ENCODE measurements around the gene KANK3.
A peak's percentile ranks its signal among the peaks of the same experiment; 100 is the strongest.
"Not testable (repeated sequence)": the region's sequence is repeated elsewhere in the genome, so short reads cannot be mapped to it uniquely, and the experiment has no call there.

The KANK3 gene

GRCh38 chr19:8320564-8321066 lies 22.4 kb downstream of the KANK3 start:
- DNase-seq (ENCODE audit: low read depth in 3 of 3) = no peak

- DNase-seq (ENCODE audit: low read depth in 3 of 3) = no peak
Observed at GRCh38 chr19:8319807-8320520, 23.1 kb downstream of the KANK3 start.

- DNase-seq (ENCODE audit: low read depth in 3 of 3) = not testable (repeated sequence)
Observed at GRCh38 chr19:8318835-8319234, 24.2 kb downstream of the KANK3 start.

DNA sequence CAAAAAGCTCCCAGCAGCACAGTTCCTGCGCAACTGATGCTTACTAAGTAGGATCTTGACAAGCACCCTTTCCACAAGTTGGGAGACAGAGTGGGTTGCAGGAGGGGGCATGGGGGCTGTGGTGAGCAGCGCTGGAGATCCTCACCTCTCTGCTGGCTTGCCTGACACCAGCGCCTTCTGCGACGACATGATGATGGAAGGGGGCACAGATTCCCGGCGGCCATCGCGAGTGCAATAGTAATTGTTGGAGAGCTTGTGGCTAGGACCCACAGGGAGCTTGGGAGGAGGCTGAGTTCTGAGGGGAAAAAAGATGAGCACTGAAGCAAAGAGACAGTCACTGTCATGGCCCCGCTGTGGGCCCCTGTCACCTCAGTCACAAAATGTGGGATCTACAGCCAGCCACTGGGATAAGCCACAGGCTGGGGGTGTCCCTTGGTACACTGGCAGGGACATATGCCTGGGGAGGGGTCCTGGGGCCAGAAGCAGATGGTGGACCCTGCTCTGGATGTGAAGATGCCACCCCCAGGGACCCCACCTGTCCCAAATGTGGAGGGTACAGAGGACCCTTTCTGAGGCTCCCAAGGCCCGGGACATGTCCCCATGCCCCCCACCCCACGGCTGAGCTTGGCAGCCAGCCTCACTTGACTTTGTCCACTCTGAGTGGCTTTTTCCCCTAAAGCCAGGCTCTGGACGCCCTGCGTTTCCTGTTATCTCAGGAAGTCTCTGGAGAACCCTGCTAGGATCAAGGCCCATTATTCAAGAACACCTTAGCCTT lies 26.5 kb downstream of the KANK3 start:
- no peak for DNase-seq (ENCODE audit: low read depth in 3 of 3)

DNA sequence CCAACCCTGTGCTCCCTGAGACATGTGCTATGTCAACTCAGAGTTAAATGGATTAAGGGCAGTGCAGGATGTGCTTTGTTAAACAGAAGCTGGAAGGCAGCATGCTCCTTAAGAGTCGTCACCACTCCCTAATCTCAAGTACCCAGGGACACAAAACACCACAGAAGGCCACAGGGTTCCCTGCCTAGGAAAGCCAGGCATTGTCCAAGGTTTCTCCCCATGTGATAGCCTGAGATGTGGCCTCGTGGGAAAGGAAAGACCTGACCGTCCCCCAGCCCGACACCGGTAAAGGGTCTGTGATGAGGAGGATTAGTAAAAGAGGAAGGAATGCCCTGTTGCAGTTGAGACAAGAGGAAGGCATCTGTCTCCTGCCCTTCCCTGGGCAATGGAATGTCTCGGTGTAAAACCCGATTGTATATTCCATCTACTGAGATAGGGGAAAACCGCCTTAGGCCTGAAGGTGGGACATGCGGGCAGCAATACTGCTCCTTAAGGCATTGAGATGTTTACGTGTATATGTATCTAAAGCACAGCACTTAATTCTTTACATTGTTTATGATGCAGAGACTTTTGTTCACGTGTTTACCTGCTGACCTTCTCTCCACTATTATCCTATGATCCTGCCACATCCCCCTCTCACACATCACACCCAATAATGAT lies 28.0 kb downstream of the KANK3 start:
- not testable (repeated sequence) for DNase-seq (ENCODE audit: low read depth in 3 of 3)

DNA sequence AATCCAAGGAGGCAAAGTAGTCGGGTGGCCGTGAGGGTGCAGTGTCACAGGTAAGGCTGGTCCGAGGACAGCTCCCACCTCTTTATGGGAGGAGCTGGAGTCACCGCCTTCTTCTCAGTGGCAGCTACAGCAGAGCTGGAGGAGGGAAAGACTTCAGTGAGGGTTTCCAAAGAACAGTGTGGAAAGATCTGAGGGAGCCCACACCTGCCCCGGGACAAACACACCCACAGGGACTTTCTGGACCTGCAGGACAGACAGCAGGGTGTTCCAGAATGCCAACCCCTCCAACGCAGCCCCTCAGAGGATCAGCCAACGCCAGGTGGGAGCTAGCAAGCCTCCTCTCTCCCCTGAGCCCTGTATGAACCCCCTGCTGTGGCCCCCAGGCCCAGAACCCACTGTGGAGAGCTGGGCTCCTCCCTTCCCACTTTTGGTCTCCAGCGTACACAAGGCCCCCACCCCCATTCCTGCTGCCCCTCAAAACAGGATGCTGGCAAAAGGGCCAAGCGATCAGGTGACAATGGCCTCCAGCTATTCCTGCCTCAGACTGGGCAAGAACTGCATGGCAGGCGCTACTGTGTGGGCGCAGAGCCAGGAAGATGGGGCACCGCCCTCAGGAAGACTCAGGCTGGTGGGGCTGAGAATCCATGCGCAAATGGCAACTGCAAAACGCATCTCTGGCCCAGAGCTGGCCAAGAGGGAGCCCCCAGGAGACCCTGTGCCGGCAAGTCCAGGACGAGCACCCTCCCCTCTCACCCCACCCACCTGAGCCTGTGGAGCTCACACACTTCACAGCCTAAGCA lies 31.4 kb downstream of the KANK3 start:
- no peak for DNase-seq (ENCODE audit: low read depth in 3 of 3)

DNA sequence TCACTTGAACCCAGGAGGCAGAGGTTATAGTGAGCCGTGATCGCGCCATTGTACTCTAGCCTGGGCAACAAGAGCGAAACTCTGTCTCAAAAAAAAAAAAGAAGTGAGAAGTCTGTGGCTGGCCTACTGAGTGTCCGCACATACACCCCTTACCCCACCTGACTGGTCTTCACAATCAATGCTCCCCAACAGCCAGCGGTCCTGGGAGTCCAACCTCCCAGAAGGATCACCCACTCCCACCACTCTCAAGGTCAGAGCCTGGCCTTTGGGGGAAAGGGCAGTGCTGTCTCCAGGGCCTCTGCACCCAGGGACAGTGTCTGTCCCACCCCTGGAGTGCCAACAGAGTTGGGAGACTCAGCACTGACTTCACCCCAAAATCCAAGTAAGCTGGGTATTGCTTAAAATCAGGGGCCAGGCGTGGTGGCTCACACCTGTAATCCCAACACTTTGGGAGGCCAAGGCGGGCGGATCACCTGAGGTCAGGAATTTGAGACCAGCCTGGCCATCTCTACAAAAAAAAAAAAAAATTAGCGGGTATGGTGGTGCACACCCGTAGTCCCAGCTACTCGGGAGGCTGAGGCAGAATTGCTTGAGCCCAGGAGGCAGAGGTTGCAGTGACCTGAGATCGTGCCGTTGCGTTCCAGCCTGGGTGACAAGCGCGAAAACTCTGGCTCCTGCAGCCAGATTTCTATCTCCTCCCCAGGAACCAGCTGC lies 32.6 kb downstream of the KANK3 start:
- no peak for DNase-seq (ENCODE audit: low read depth in 3 of 3)

DNA sequence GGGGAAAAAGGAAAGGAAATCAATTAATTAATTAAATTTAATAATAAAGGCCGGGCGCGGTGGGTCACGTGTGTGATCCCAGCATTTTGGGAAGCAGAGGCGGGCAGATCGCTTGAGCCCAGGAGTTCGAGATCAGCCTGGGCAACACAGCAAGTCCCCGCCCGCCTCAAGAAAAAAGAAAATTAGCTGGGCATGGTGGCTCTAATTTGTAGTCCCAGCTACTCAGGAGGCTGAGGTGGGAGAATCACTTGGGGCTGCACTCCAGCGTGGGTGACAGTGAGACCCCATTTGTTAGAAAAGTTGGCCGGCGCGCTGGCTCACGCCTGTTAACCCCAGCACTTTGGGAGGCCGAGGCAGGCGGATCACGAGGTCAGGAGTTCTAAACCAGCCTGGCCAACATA lies 34.2 kb downstream of the KANK3 start:
- no peak for DNase-seq (ENCODE audit: low read depth in 3 of 3)

GRCh38 chr19:8307965-8308866 lies 34.8 kb downstream of the KANK3 start, which contains the start of gene CD320:
Gene CD320 (minus strand): TSS chr19:8308358. CDS start chr19:8308290, 68 bp downstream.
- peak; percentile 71 to 86 (median 77) for DNase-seq (ENCODE audit: low read depth in 3 of 3)

- no peak for DNase-seq (ENCODE audit: low read depth in 3 of 3)
Observed at GRCh38 chr19:8307400-8307964, 35.6 kb downstream of the KANK3 start.

- no peak for DNase-seq (ENCODE audit: low read depth in 3 of 3)
Observed at GRCh38 chr19:8306235-8307054, 36.6 kb downstream of the KANK3 start.

DNA sequence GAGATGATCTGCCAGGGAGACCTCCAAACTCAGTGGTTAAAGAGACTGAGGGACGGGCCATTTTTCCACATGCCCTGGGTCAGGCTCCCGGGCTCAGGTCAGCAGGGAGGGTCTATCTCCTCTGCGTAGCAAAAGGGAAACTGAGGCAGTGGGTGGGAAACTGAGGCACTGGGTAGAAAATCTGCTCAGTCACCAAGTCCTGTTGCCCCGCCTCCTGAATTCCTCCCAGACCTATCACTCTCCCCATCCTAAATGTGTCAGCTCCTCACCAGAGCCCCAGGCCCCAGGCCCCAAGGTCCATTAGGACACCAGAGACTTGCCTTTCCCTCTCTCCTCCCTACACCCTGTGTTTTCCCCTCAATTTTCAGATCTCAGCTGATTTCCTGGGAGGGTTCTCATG lies 37.3 kb downstream of the KANK3 start:
- no peak for DNase-seq (ENCODE audit: low read depth in 3 of 3)

DNA sequence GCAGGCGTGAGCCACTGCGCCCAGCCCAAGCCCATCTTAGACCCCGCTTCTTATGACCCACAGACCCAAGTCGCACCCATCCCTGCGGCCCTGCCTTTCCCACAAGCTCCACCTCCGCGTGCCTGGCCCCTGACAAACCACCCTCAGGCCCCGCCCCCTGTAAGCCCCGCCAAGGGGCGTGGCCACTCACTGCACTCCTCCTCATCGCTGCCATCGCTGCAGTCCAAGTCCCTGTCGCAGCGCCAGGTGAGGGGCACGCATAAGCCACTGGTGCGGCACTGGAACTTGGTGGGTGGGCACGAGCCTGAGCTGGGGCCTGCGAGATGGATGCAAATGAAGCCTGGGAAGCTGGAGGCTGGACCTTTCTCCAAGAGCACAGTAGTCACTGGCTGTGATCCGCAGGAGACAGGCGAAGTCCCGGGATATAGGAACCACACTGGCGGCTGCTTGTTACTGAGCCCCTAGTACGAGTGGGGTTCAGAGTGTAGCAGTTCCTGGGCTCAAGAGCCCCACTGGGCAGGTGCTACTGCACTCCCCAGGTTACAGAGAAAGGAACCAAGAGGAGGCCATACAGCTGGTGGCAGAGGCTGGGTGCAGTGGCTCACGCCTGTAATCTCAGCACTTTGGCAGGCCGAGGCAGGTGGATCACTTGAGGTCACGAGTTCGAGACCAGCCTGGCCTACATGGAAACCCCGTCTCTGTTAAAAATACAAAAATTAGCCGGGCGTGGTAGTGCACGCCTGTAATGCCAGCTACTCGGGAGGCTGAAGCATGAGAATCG lies 38.0 kb downstream of the KANK3 start:
- no peak for DNase-seq (ENCODE audit: low read depth in 3 of 3)

DNA sequence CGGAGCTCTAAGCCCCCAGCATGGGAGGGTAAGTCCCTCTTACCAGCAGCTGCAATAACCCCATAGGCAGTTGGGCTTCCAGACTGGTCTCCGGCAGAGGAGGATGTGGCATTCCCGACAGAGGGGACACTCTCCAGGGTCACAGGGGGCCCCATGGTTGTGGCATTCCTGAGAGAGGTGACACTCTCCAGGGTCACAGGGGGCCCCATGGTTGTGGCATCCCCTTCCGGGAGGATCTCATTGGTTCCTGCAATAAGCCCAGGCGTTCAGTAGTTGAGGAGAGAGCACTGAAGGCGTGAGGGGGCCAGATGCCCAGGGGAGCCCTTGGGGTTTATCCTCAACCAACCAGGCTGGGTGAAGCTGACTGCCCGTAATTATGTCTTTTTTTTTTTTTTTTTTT lies 40.3 kb downstream of the KANK3 start:
- no peak for DNase-seq (ENCODE audit: low read depth in 3 of 3)

- DNase-seq (ENCODE audit: low read depth in 3 of 3) = no peak
Observed at GRCh38 chr19:8302357-8302691, 40.7 kb downstream of the KANK3 start.

DNA sequence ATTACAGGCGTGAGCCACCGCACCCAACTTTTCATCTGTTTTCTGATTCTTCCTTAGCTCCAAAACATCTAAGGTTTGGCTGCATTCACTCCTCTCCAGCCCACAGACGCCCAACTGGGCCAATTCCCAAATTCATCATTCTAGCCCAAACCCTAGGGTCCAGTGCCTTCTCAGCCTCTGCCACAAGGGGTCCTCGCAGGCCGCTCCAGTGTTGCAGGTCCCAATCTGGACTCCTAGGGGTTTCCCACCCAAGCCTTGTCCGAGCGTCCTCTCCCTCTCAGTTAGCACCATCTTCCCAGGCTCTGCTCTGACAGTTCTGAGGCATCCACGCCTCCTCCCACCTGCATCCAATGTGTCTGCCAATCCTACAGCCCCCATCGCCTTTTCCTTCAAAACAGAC lies 51.7 kb downstream of the KANK3 start:
- not testable (repeated sequence) for DNase-seq (ENCODE audit: low read depth in 3 of 3)

DNA sequence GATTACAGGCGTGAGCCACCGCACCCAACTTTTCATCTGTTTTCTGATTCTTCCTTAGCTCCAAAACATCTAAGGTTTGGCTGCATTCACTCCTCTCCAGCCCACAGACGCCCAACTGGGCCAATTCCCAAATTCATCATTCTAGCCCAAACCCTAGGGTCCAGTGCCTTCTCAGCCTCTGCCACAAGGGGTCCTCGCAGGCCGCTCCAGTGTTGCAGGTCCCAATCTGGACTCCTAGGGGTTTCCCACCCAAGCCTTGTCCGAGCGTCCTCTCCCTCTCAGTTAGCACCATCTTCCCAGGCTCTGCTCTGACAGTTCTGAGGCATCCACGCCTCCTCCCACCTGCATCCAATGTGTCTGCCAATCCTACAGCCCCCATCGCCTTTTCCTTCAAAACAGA lies 66.6 kb downstream of the KANK3 start:
- not testable (repeated sequence) for DNase-seq (ENCODE audit: low read depth in 3 of 3)
